ENCODE measurements around the gene ROPN1L. TPM values are rescaled to one million over a fixed set of nuclear protein-coding genes. Genes with fewer than 3 reads are reported as not detected.

Gene ROPN1L
- total and polyA plus RNA-seq, 2 of the 13 experiments (the other 11 are each of a cell fraction or from before 2014, with no cell fraction given), result not detected

- DNase-seq (ENCODE audit: low spot score) (no peak), FAIRE-seq (no peak), ATAC-seq (no peak)
- no peak overlapping the region for H3K9ac ChIP-seq (ENCODE audit: insufficient read depth, low read depth, low read length)
- peaks cover 0 to 37% of the 10 kb centered on the region in 2 experiments; a peak in 4 of 5 replicates for H3K27me3 ChIP-seq (ENCODE audit: control insufficient read depth in 1 of 2, insufficient read depth in 2 of 2, low read length in 2 of 2)
- no peak overlapping the region for H2AFZ ChIP-seq (ENCODE audit: low read length)
- H3K79me2 ChIP-seq (ENCODE audit: insufficient read depth, low read length), result no peaks in the 10 kb centered on the region
- no peak overlapping the region for H3K4me3 ChIP-seq (replicated peaks in 1 of 3; ENCODE audit: insufficient read depth in 1 of 3, low read depth in 2 of 3, low read length in 3 of 3)
- no peak overlapping the region for H3K27ac ChIP-seq (ENCODE audit: extremely low read length, insufficient read depth, low read length)
- ChIA-PET CTCF (ENCODE audit: low intra/inter-chr PET ratio, low total read pairs) (no interaction called here), POLR2A (no interaction called here)
- TF ChIP-seq ARID2 (CRISPR knock-in tag; IDR thresholded peaks at IDR 0.05; ENCODE audit: borderline replicate concordance) (no peak), ZNF30 (CRISPR knock-in tag; IDR thresholded peaks at IDR 0.05) (no peak), ZNF572 (CRISPR knock-in tag; IDR thresholded peaks at IDR 0.05) (no peak), ZNF292 (CRISPR knock-in tag; IDR thresholded peaks at IDR 0.05; ENCODE audit: borderline replicate concordance, low read depth) (no peak), ZNF674 (CRISPR knock-in tag; IDR thresholded peaks at IDR 0.05; ENCODE audit: low read depth) (no peak), GLMP (CRISPR knock-in tag; IDR thresholded peaks at IDR 0.05; ENCODE audit: borderline replicate concordance) (no peak), ZNF563 (CRISPR knock-in tag; IDR thresholded peaks at IDR 0.05) (no peak), KLF15 (CRISPR knock-in tag; IDR thresholded peaks at IDR 0.05; ENCODE audit: borderline replicate concordance) (no peak), ZNF331 (CRISPR knock-in tag; IDR thresholded peaks at IDR 0.05) (no peak)
- intact Hi-C loops (cut with micrococcal nuclease; ENCODE audit: unreplicated experiment) (no loop called here), in situ Hi-C loops (cut with HindIII; ENCODE audit: extremely low pct_ligation_motif_present, low pct_unique_long_range_greater_than_20kb) (no loop called here)
- no peak overlapping the region for H3K4me2 ChIP-seq (ENCODE audit: low read depth, low read length)
- no peaks in the 10 kb centered on the region for H3K9me3 ChIP-seq (ENCODE audit: low read length)
- H4K20me1 ChIP-seq (ENCODE audit: insufficient read depth, low read length), result no peaks in the 10 kb centered on the region
- BruUV-seq (replicated peaks), result no TSS peak
- peaks cover 15% of the 10 kb centered on the region for H3K4me1 ChIP-seq (ENCODE audit: insufficient read depth, low read length)
- WGBS (ENCODE audit: low lambda C conversion rate), result 50% methylated on average over 4 of the region's 5 CpGs
- H3K36me3 ChIP-seq (replicated peaks in 1 of 2; ENCODE audit: control insufficient read depth in 1 of 2, insufficient read depth in 2 of 2, low read length in 2 of 2), result no peaks in the 10 kb centered on the region
Measured at GRCh38 chr5:10484774-10485141, 43.1 kb downstream of the ROPN1L start.
